ENCODE measurements around the gene PRND. TPM values are rescaled to one million over a fixed set of nuclear protein-coding genes. Genes with fewer than 3 reads are reported as not detected.

PRND gene
- total and polyA plus RNA-seq, 10 of the 15 experiments (the other 5 are each of a cell fraction or from before 2014, with no cell fraction given), result not detected

GRCh38 chr20:4764805-4765204, 43.1 kb downstream of the PRND start:
- H4K20me1 ChIP-seq (ENCODE audit: control insufficient read depth, insufficient read depth), result no peaks in the 10 kb centered on the region
- RAD21 ChIA-PET (ENCODE audit: unreplicated experiment), result no interaction called here
- H3K9ac ChIP-seq (ENCODE audit: control insufficient read depth, insufficient read depth, low read length), result no peak overlapping the region
- H2AFZ ChIP-seq (ENCODE audit: control insufficient read depth, low read depth, low read length), result no peak overlapping the region
- no TSS peak for BruUV-seq (replicated peaks)
- H3K9me3 ChIP-seq (replicated peaks; ENCODE audit: control insufficient read depth, insufficient read depth, low read length), result no peaks in the 10 kb centered on the region; the same call in 2 of the 3 replicates
- ATAC-seq (no peak), DNase-seq (ENCODE audit: low read depth, low spot score) (no peak), FAIRE-seq (no peak)
- H3K36me3 ChIP-seq (ENCODE audit: control insufficient read depth in 2 of 2, insufficient read depth in 2 of 2, low read length in 1 of 2), result no peaks in the 10 kb centered on the region
- intact Hi-C loops (cut with micrococcal nuclease; ENCODE audit: unreplicated experiment), result no loop called here
- H3K27me3 ChIP-seq (replicated peaks in 1 of 2; ENCODE audit: control insufficient read depth in 2 of 2, insufficient read depth in 2 of 2, low read length in 1 of 2), result no peaks in the 10 kb centered on the region
- no peaks in the 10 kb centered on the region for H3K79me2 ChIP-seq (ENCODE audit: control insufficient read depth, insufficient read depth, low read length)
- peaks cover 3% of the 10 kb centered on the region; the same call in 1 of the 2 replicates for H3K4me1 ChIP-seq (ENCODE audit: control insufficient read depth, insufficient read depth, low read length)
- TF ChIP-seq EED (IDR thresholded peaks at IDR 0.05; ENCODE audit: low read depth), result no peak
- TF ChIP-seq RELB (IDR thresholded peaks at IDR 0.05; ENCODE audit: low read depth), result no peak
- no peak for TF ChIP-seq ZNF687 (IDR thresholded peaks at IDR 0.05)
- TF ChIP-seq, protein P1, sequence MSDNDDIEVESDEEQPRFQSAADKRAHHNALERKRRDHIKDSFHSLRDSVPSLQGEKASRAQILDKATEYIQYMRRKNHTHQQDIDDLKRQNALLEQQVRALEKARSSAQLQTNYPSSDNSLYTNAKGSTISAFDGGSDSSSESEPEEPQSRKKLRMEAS (IDR thresholded peaks at IDR 0.05; ENCODE audit: low read depth, low read length), result no peak
- no peak for TF ChIP-seq ZNF217 (IDR thresholded peaks at IDR 0.05)
- no peak for TF ChIP-seq CHD2 (IDR thresholded peaks at IDR 0.05; ENCODE audit: borderline replicate concordance, low read depth, low read length)
- TF ChIP-seq STAT1 (conservative IDR thresholded peaks at IDR 0.05), result no peak
- no peak for TF ChIP-seq KLF5 (IDR thresholded peaks at IDR 0.05; ENCODE audit: partially characterized antibody)
- TF ChIP-seq PML (IDR thresholded peaks at IDR 0.05; ENCODE audit: low read length), result no peak
- in situ Hi-C loops (cut with MboI), result no loop called here
- no peak overlapping the region for H3K4me3 ChIP-seq
- 41% methylated on average over 1 of the region's 1 CpG for WGBS (ENCODE audit: insufficient coverage, insufficient replicate concordance, low lambda C conversion rate, missing lambda C conversion rate)
- SMC1A ChIA-PET (ENCODE audit: uncharacterized antibody, unreplicated experiment), result interaction anchor here (0.6 kb wide), 1 partner anchor 110 kb away, joined by 4 read pairs; no protein-coding TSS in a partner anchor
- H3K4me2 ChIP-seq (ENCODE audit: control insufficient read depth, insufficient read depth), result no peak overlapping the region
- CTCF ChIA-PET, result no interaction called here
- no peak overlapping the region for H3K27ac ChIP-seq (ENCODE audit: control insufficient read depth, insufficient read depth)
- POLR2A ChIA-PET, result interaction anchor here (0.9 kb wide), 1 partner anchor 191 kb away, joined by 3 read pairs; no protein-coding TSS in a partner anchor
